Subcutaneous abdominal adipose tissue (tissue), 5 donors: ENCODE data around the gene OR51B4.
"Not testable (repeated sequence)": the region's sequence is repeated elsewhere in the genome, so short reads cannot be mapped to it uniquely, and the experiment has no call there.

Experiments used
- H3K27ac ChIP-seq: one replicate; pipeline ENCODE4 v1.7.0; 2013; ENCODE audit warnings: low read depth, mild to moderate bottlenecking, inconsistent platforms, low read length, moderate library complexity
- H3K27me3 ChIP-seq, 5 donors: one replicate each; pipeline ENCODE4 v1.7.0; 2013; ENCODE audit warnings: low read length in 5 of 5, inconsistent platforms in 1 of 5; ENCODE audit not compliant: control insufficient read depth in 5 of 5, insufficient read depth in 4 of 5
- H3K36me3 ChIP-seq, 5 donors: one replicate each; pipeline ENCODE4 v1.7.0; 2013; ENCODE audit warnings: low read length in 5 of 5; ENCODE audit not compliant: control insufficient read depth in 5 of 5, insufficient read depth in 5 of 5
- H3K4me1 ChIP-seq, 5 donors: one replicate each; pipeline ENCODE4 v1.7.0; 2013; ENCODE audit warnings: low read length in 5 of 5, mild to moderate bottlenecking in 3 of 5, moderate library complexity in 1 of 5; ENCODE audit not compliant: control insufficient read depth in 5 of 5, insufficient read depth in 5 of 5
- H3K4me3 ChIP-seq, 5 donors: one replicate each; pipeline ENCODE4 v1.7.0; 2013; ENCODE audit warnings: low read length in 5 of 5, low read depth in 1 of 5
- H3K9ac ChIP-seq, 5 donors: one replicate each; pipeline ENCODE4 v1.7.0; 2013; ENCODE audit warnings: low read length in 5 of 5, mild to moderate bottlenecking in 4 of 5, moderate library complexity in 3 of 5
- H3K9me3 ChIP-seq, 5 donors: one replicate each; pipeline ENCODE4 v1.7.0; 2013; ENCODE audit warnings: low read length in 5 of 5; ENCODE audit not compliant: control insufficient read depth in 5 of 5
- donor health status: healthy.
- donor health status: healthy.
- donor health status: healthy.
- donor health status: healthy.
- donor health status: healthy.

The OR51B4 gene

GRCh38 chr11:5335170-5335569, 33.4 kb upstream of the OR51B4 start:
- no peaks in the 10 kb centered on the region for H3K9me3 ChIP-seq
- H3K27me3 ChIP-seq: no peaks in the 10 kb centered on the region
- H3K4me1 ChIP-seq: no peaks in the 10 kb centered on the region
- H3K9ac ChIP-seq: no peak overlapping the region
- no peak overlapping the region for H3K4me3 ChIP-seq
- no peak overlapping the region for H3K27ac ChIP-seq
- H3K36me3 ChIP-seq: no peaks in the 10 kb centered on the region

- no peak within 1 kb of the TSS for H3K4me3 ChIP-seq
- H3K4me1 ChIP-seq: no peaks in the 10 kb centered on the region
- H3K9me3 ChIP-seq: no peaks in the 10 kb centered on the region
- no peak within 1 kb of the TSS for H3K27ac ChIP-seq
- H3K27me3 ChIP-seq: no peaks in the 10 kb centered on the region
- no peaks in the 10 kb centered on the region for H3K36me3 ChIP-seq
- no peak within 1 kb of the TSS for H3K9ac ChIP-seq
Measured at GRCh38 chr11:5324197-5324596, 22.5 kb upstream of the OR51B4 start, which contains the start of gene OR51B2. OR51B2 (minus strand) TSS chr11:5324297; CDS start chr11:5324297, 0 bp downstream.

GRCh38 chr11:5317292-5317691, 15.5 kb upstream of the OR51B4 start:
- H3K36me3 ChIP-seq: no peaks in the 10 kb centered on the region
- H3K4me1 ChIP-seq: no peaks in the 10 kb centered on the region
- H3K27ac ChIP-seq: no peak overlapping the region
- peaks cover 0 to 4% (median 0%) of the 10 kb centered on the region in 5 donors for H3K9me3 ChIP-seq
- H3K4me3 ChIP-seq: no peak overlapping the region
- H3K27me3 ChIP-seq: no peaks in the 10 kb centered on the region
- no peak overlapping the region for H3K9ac ChIP-seq

- not testable (repeated sequence) for H3K9me3 ChIP-seq, H3K4me3 ChIP-seq, H3K4me1 ChIP-seq, H3K36me3 ChIP-seq, H3K9ac ChIP-seq, H3K27ac ChIP-seq, H3K27me3 ChIP-seq
Measured at GRCh38 chr11:5313326-5314023, 11.7 kb upstream of the OR51B4 start.

GRCh38 chr11:5310423-5310822, 8.7 kb upstream of the OR51B4 start:
- Histone ChIP-seq H3K9me3 (peaks cover 0 to 4% (median 0%) of the 10 kb centered on the region in 5 donors), H3K27me3 (no peaks in the 10 kb centered on the region), H3K4me1 (no peaks in the 10 kb centered on the region), H3K36me3 (no peaks in the 10 kb centered on the region), H3K4me3 (no peak overlapping the region), H3K9ac (no peak overlapping the region), H3K27ac (no peak overlapping the region)

- Histone ChIP-seq H3K27ac (no peak overlapping the region), H3K36me3 (no peaks in the 10 kb centered on the region), H3K4me3 (no peak overlapping the region), H3K4me1 (no peaks in the 10 kb centered on the region), H3K9me3 (no peaks in the 10 kb centered on the region), H3K9ac (no peak overlapping the region), H3K27me3 (no peaks in the 10 kb centered on the region)
Measured at GRCh38 chr11:5307256-5308019, 5.7 kb upstream of the OR51B4 start.

GRCh38 chr11:5304046-5304445, 2.3 kb upstream of the OR51B4 start:
- Histone ChIP-seq H3K27me3 (no peaks in the 10 kb centered on the region), H3K9ac (no peak overlapping the region), H3K4me1 (no peaks in the 10 kb centered on the region), H3K36me3 (no peaks in the 10 kb centered on the region), H3K4me3 (no peak overlapping the region), H3K27ac (no peak overlapping the region), H3K9me3 (no peaks in the 10 kb centered on the region)

- H3K36me3 ChIP-seq: no peaks in the 10 kb centered on the region
- H3K27me3 ChIP-seq: no peaks in the 10 kb centered on the region
- no peak overlapping the region for H3K9ac ChIP-seq
- H3K4me3 ChIP-seq: no peak overlapping the region
- H3K4me1 ChIP-seq: no peaks in the 10 kb centered on the region
- H3K9me3 ChIP-seq: no peaks in the 10 kb centered on the region
- no peak overlapping the region for H3K27ac ChIP-seq
Measured at GRCh38 chr11:5303626-5304025, 1.9 kb upstream of the OR51B4 start.

- no peaks in the 10 kb centered on the region for H3K9me3 ChIP-seq
Measured at GRCh38 chr11:5300251-5300650, 1.5 kb downstream of the OR51B4 start.

GRCh38 chr11:5298451-5298850, 3.3 kb downstream of the OR51B4 start:
- Histone ChIP-seq H3K27me3 (no peaks in the 10 kb centered on the region), H3K36me3 (no peaks in the 10 kb centered on the region), H3K4me3 (no peak overlapping the region), H3K4me1 (no peaks in the 10 kb centered on the region), H3K27ac (no peak overlapping the region), H3K9ac (no peak overlapping the region), H3K9me3 (no peaks in the 10 kb centered on the region)

More at GRCh38 chr11:5300251-5300650, 1.5 kb downstream of the OR51B4 start:
- Histone ChIP-seq H3K4me1 (no peaks in the 10 kb centered on the region), H3K4me3 (no peak overlapping the region), H3K27me3 (no peaks in the 10 kb centered on the region), H3K36me3 (no peaks in the 10 kb centered on the region), H3K27ac (no peak overlapping the region), H3K9ac (no peak overlapping the region)
